ENCODE measurements around the gene PLEKHM2.

DNA sequence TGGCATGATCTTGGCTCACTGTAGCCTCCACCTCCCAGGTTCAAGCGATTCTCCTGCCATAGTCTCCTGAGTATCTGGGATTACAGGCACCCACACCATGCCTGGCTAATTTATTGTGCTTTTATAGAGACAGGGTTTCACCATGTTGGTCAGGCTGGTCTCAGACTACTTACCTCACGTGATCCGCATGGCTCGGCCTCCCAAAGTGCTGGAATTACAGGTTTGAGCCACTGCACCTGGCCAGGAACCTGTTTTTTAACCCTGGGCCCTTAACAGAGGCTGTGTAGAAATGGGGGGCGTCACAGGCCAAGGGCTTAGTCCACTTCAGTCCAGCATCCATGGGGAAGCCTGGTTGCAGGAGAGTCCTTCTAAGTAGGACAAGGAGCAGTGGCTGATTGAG, 83.8 kb downstream of the PLEKHM2 start:
- TF ChIP-seq CTCF (IDR thresholded peaks at IDR 0.05) = no peak
- TF ChIP-seq POLR2A (IDR thresholded peaks at IDR 0.05) = no peak
